H9 (cell line): ENCODE results near the gene SPDYC. TPM values are rescaled to one million over a fixed set of nuclear protein-coding genes. Genes with fewer than 3 reads are reported as not detected.

Source experiments
- DNase-seq: peaks from one replicate; pipeline ENCODE4 v3.0.0-alpha.2; 2017
- H2AFZ ChIP-seq: one replicate; pipeline ENCODE4 v1.6.1; 2013; ENCODE audit warnings: mild to moderate bottlenecking, low read length, control low read depth, moderate library complexity
- H2AK5ac ChIP-seq: 2 replicates; pipeline ENCODE4 v1.6.1; 2013; ENCODE audit warnings: low read length, control low read depth, mixed read lengths; ENCODE audit not compliant: insufficient read length
- H2BK120ac ChIP-seq: one replicate; pipeline ENCODE4 v1.6.1; 2013; ENCODE audit warnings: low read depth, mild to moderate bottlenecking, low read length, control low read depth, inconsistent platforms; ENCODE audit not compliant: poor library complexity, severe bottlenecking
- H2BK12ac ChIP-seq: 2 replicates; pipeline ENCODE4 v1.6.1; 2013; ENCODE audit warnings: low read length, control low read depth, mixed read lengths, low read depth; ENCODE audit not compliant: insufficient read length
- H2BK15ac ChIP-seq: 2 replicates; pipeline ENCODE4 v1.6.1; 2013; ENCODE audit warnings: low read depth, low read length, control low read depth
- H2BK20ac ChIP-seq: one replicate; pipeline ENCODE4 v1.6.1; 2013; ENCODE audit warnings: low read depth, mild to moderate bottlenecking, low read length, control low read depth, inconsistent platforms; ENCODE audit not compliant: poor library complexity, severe bottlenecking
- H2BK5ac ChIP-seq: 2 replicates; pipeline ENCODE4 v1.6.1; 2013; ENCODE audit warnings: low read length, control low read depth, mixed read lengths; ENCODE audit not compliant: insufficient read length
- H3K14ac ChIP-seq: 2 replicates; pipeline ENCODE4 v1.6.1; 2013; ENCODE audit warnings: low read length, control low read depth; ENCODE audit not compliant: insufficient read depth
- H3K18ac ChIP-seq: 2 replicates; pipeline ENCODE4 v1.6.1; 2013; ENCODE audit warnings: low read depth, mild to moderate bottlenecking, mixed read lengths, low read length, control low read depth; ENCODE audit not compliant: insufficient read length
- H3K23ac ChIP-seq: 2 replicates; pipeline ENCODE4 v1.6.1; 2013; ENCODE audit warnings: low read length, control low read depth, mixed read lengths, low read depth; ENCODE audit not compliant: insufficient read length
- H3K23me2 ChIP-seq: 2 replicates; pipeline ENCODE4 v1.6.1; 2013; ENCODE audit warnings: low read depth, mild to moderate bottlenecking, mixed read lengths, low read length, control low read depth; ENCODE audit not compliant: insufficient read length, poor library complexity, severe bottlenecking
- H3K27ac ChIP-seq: 2 replicates; pipeline ENCODE4 v1.5.1; 2013; ENCODE audit warnings: low read length, control low read depth, mixed read lengths, low read depth; ENCODE audit not compliant: insufficient read length
- H3K27me3 ChIP-seq: 2 replicates; pipeline ENCODE4 v1.6.1; 2013; ENCODE audit warnings: low read length, control low read depth, inconsistent platforms; ENCODE audit not compliant: insufficient read depth
- H3K4ac ChIP-seq: 2 replicates; pipeline ENCODE4 v1.6.1; 2013; ENCODE audit warnings: low read depth, mild to moderate bottlenecking, control low read depth, inconsistent platforms, low read length, moderate library complexity
- H3K4me1 ChIP-seq: 2 replicates; pipeline ENCODE4 v1.6.1; 2013; ENCODE audit warnings: low read length, control low read depth, inconsistent platforms; ENCODE audit not compliant: insufficient read depth
- H3K4me2 ChIP-seq: 2 replicates; pipeline ENCODE4 v1.6.1; 2013; ENCODE audit warnings: low read length, control low read depth, mixed read lengths; ENCODE audit not compliant: insufficient read length, insufficient read depth
- H3K56ac ChIP-seq: 2 replicates; pipeline ENCODE4 v1.6.1; 2013; ENCODE audit warnings: low read depth, mild to moderate bottlenecking, mixed read lengths, low read length, control low read depth; ENCODE audit not compliant: insufficient read length
- H3K79me1 ChIP-seq: 2 replicates; pipeline ENCODE4 v1.6.1; 2013; ENCODE audit warnings: low read depth, mild to moderate bottlenecking, moderate library complexity, low read length, control low read depth, inconsistent platforms; ENCODE audit not compliant: insufficient read depth, poor library complexity, severe bottlenecking
- H3K79me2 ChIP-seq: 2 replicates; pipeline ENCODE4 v1.6.1; 2013; ENCODE audit warnings: low read length, control low read depth, inconsistent platforms; ENCODE audit not compliant: insufficient read depth
- H3K9ac ChIP-seq: 2 replicates; pipeline ENCODE4 v1.6.1; 2013; ENCODE audit warnings: low read length, control low read depth, mixed read lengths; ENCODE audit not compliant: insufficient read length; ENCODE audit errors: extremely low read depth
- H3K9me3 ChIP-seq: one replicate; pipeline ENCODE4 v1.6.1; 2013; ENCODE audit warnings: low read depth, low read length, inconsistent platforms; ENCODE audit not compliant: control insufficient read depth
- H3T11ph ChIP-seq: one replicate; pipeline ENCODE4 v1.6.1; 2013; ENCODE audit warnings: mild to moderate bottlenecking, low read length, control low read depth, inconsistent platforms
- H4K20me1 ChIP-seq: one replicate; pipeline ENCODE4 v1.6.1; 2013; ENCODE audit not compliant: control insufficient read depth, insufficient read length, insufficient read depth
- H4K5ac ChIP-seq: 2 replicates; pipeline ENCODE4 v1.6.1; 2013; ENCODE audit warnings: low read depth, mild to moderate bottlenecking, mixed read lengths, low read length, control low read depth; ENCODE audit not compliant: insufficient read length
- H4K8ac ChIP-seq: replicated peaks from 2 replicates; pipeline ENCODE4 v1.6.1; 2013; ENCODE audit warnings: low read length, control low read depth, mixed read lengths, low read depth; ENCODE audit not compliant: insufficient read length
- H4K91ac ChIP-seq: 2 replicates; pipeline ENCODE4 v1.6.1; 2013; ENCODE audit warnings: low read depth, mild to moderate bottlenecking, moderate library complexity, mixed read lengths, low read length, control low read depth; ENCODE audit not compliant: insufficient read length
- H3K27ac Mint-ChIP-seq, 3 experiments: 2 replicates in 2 of 3; 3 replicates in 1 of 3; pipeline ENCODE4 v1.8.0; 2020 to 2021; ENCODE audit warnings: mixed read lengths in 3 of 3, mild to moderate bottlenecking in 1 of 3, moderate library complexity in 1 of 3
- H3K27me3 Mint-ChIP-seq: 2 replicates; pipeline ENCODE4 v1.8.0; 2021; ENCODE audit warnings: low read depth, mild to moderate bottlenecking, moderate library complexity, mixed read lengths
- H3K36me3 Mint-ChIP-seq, 3 experiments: 2 replicates in 2 of 3; 3 replicates in 1 of 3; pipeline ENCODE4 v1.8.0; 2020 to 2021; ENCODE audit warnings: low read depth in 3 of 3, mixed read lengths in 3 of 3; ENCODE audit not compliant: insufficient read depth in 1 of 3
- H3K4me1 Mint-ChIP-seq, 2 experiments: 2 replicates each; pipeline ENCODE4 v1.8.0; 2020; ENCODE audit warnings: mixed read lengths in 2 of 2
- H3K4me3 Mint-ChIP-seq, 2 experiments: 2 replicates in 1 of 2; 3 replicates in 1 of 2; pipeline ENCODE4 v1.8.0; 2020 to 2021; ENCODE audit warnings: mild to moderate bottlenecking in 2 of 2, mixed read lengths in 2 of 2, moderate library complexity in 1 of 2
- H3K9me3 Mint-ChIP-seq, 2 experiments: 2 replicates in 1 of 2; 3 replicates in 1 of 2; pipeline ENCODE4 v1.8.0; 2020; ENCODE audit warnings: mild to moderate bottlenecking in 2 of 2, mixed read lengths in 2 of 2, moderate library complexity in 1 of 2
- CTCF ChIP-seq: fragments of 200-600 bp; sonication (generic); conservative IDR thresholded peaks from 3 replicates; pipeline ENCODE4 v1.8.0; 2021; ENCODE audit warnings: antibody characterized with exemption, mild to moderate bottlenecking
- WGBS: extraction: QIAGEN DNeasy Blood & Tissue Kit; methylation state at CpG from one replicate; pipeline ENCODE4 v1.1.7; 2013; ENCODE audit warnings: missing lambda C conversion rate, low lambda C conversion rate, mixed read lengths; ENCODE audit not compliant: insufficient read length; ENCODE audit errors: extremely low coverage; 5-methylcytosine and 5-hydroxymethylcytosine counted together
- total RNA-seq: library from RNA; stranded (reverse); gene quantifications from 2 replicates; pipeline ENCODE4 v1.2.1, GENCODE V29; 2021

Gene SPDYC
- total RNA-seq, 1 experiment from 2014 or later, result 0.61 TPM

- Histone ChIP-seq H2BK5ac (no peak overlapping the region), H2AFZ (no peak overlapping the region), H3K27me3 (no peaks in the 10 kb centered on the region), H3K79me1 (no peaks in the 10 kb centered on the region), H3K4me1 (no peaks in the 10 kb centered on the region), H4K5ac (no peak overlapping the region), H3K9ac (no peak overlapping the region), H3K56ac (no peak overlapping the region), H4K20me1 (no peaks in the 10 kb centered on the region), H3K23me2 (no peaks in the 10 kb centered on the region), H4K8ac (no peak overlapping the region), H3K79me2 (no peaks in the 10 kb centered on the region), H3K4ac (no peak overlapping the region), H4K91ac (no peak overlapping the region), H2AK5ac (no peak overlapping the region), H3K9me3 (no peaks in the 10 kb centered on the region), H3K23ac (no peak overlapping the region), H3K4me2 (no peak overlapping the region), H2BK12ac (no peak overlapping the region), H3K27ac (no peak overlapping the region), H2BK120ac (no peak overlapping the region), H3K18ac (no peak overlapping the region), H2BK15ac (no peak overlapping the region), H3K14ac (no peak overlapping the region), H3T11ph (no peak overlapping the region), H2BK20ac (no peak overlapping the region)
- DNase-seq, result no peak
- Mint-ChIP-seq H3K4me3 (no peak overlapping the region), H3K27me3 (peaks cover 35% of the 10 kb centered on the region), H3K4me1 (no peaks in the 10 kb centered on the region), H3K9me3 (peaks cover 2 to 6% of the 10 kb centered on the region in 2 experiments; a peak in 3 of 5 replicates), H3K36me3 (no peaks in the 10 kb centered on the region), H3K27ac (no peak overlapping the region)
- no peak for TF ChIP-seq CTCF
- no CpG with 5 or more reads among the region's 7 CpGs for WGBS
Measured at GRCh38 chr11:65141896-65142494, 28.0 kb upstream of the SPDYC start.
